Panc1 (cell line): Measurements from ENCODE around the gene DDOST. TPM values are rescaled to one million over a fixed set of nuclear protein-coding genes. Genes with fewer than 3 reads are reported as not detected.

Source experiments
- ATAC-seq: fragments of 200-7000 bp; cut with Tn5 transposase; 2 replicates; pipeline ENCODE4 v1.9.1; 2020; ENCODE audit warnings: mild to moderate bottlenecking, moderate library complexity
- BruUV-seq: library from RNA; stranded (reverse); fragments of 400-500 nt; replicated peaks from 2 replicates; lab custom pipeline; 2021; lab: Mats Ljungman, UMichigan
- CTCF ChIA-PET: fragments of 300-600 bp; sonication (Branson Sonifier 250); formaldehyde crosslinking; loops from one replicate; lab custom pipeline; 2022; ENCODE audit warnings: antibody characterized with exemption; lab: Charles Lee
- POLR2A ChIA-PET: fragments of 300-600 bp; sonication (Branson Sonifier 250); formaldehyde crosslinking; loops from one replicate; lab custom pipeline; 2022; ENCODE audit warnings: antibody characterized with exemption; lab: Charles Lee
- DNase-seq: peaks from one replicate; pipeline ENCODE4 v3.0.0-alpha.2; 2010; ENCODE audit warnings: low read depth, low spot score
- H3K27ac ChIP-seq: 2 replicates; pipeline ENCODE4 v1.5.1; 2011; ENCODE audit warnings: mild to moderate bottlenecking, low read length, inconsistent platforms
- H3K27me3 ChIP-seq: fragments of 200-500 bp; sonication (Bioruptor generic); 2 replicates; pipeline ENCODE4 v1.6.0; 2014; ENCODE audit warnings: low read length, inconsistent platforms; ENCODE audit not compliant: control insufficient read depth, insufficient read depth
- H3K36me3 ChIP-seq: fragments of 200-500 bp; sonication (Bioruptor generic); 2 replicates; pipeline ENCODE4 v1.5.1; 2014; ENCODE audit warnings: inconsistent platforms, mild to moderate bottlenecking, low read length, moderate library complexity; ENCODE audit not compliant: control insufficient read depth, insufficient read depth
- H3K4me1 ChIP-seq: 2 replicates; pipeline ENCODE4 v1.5.1; 2011; ENCODE audit warnings: inconsistent platforms, mild to moderate bottlenecking, low read length, moderate library complexity; ENCODE audit not compliant: control insufficient read depth, insufficient read depth
- H3K4me3 ChIP-seq, 2 experiments: 2 replicates each; pipeline ENCODE4 v1.5.1; 2011 to 2012; ENCODE audit warnings: low read depth in 2 of 2, low read length in 2 of 2, mild to moderate bottlenecking in 2 of 2, inconsistent platforms in 1 of 2, moderate library complexity in 1 of 2
- H3K9me3 ChIP-seq: fragments of 200-500 bp; sonication (Bioruptor generic); 2 replicates; pipeline ENCODE4 v1.5.1; 2014; ENCODE audit warnings: low read depth, mild to moderate bottlenecking, inconsistent platforms, low read length, moderate library complexity; ENCODE audit not compliant: control insufficient read depth, insufficient read depth
- POLR2AphosphoS5 ChIP-seq: IDR thresholded peaks from 2 replicates; pipeline ENCODE4 v1.6.1; 2012; ENCODE audit warnings: mild to moderate bottlenecking, low read depth, low read length, moderate library complexity
- SIN3A ChIP-seq: IDR thresholded peaks from 2 replicates; pipeline ENCODE4 v1.6.1; 2012; ENCODE audit warnings: low read depth, mild to moderate bottlenecking, low read length, moderate library complexity, borderline replicate concordance; ENCODE audit not compliant: insufficient read depth
- TCF7L2 ChIP-seq: IDR thresholded peaks from 2 replicates; pipeline ENCODE4 v1.6.1; 2011; ENCODE audit warnings: mild to moderate bottlenecking, low read depth, low read length, inconsistent platforms
- in situ Hi-C: cut with HindIII; loops from 2 replicates; pipeline ENCODE4 v1.10.0; 2016; ENCODE audit warnings: low sequenced_read_pairs, low pct_unique_long_range_greater_than_20kb
- intact Hi-C: fragments of 100-400 bp; cut with micrococcal nuclease; formaldehyde crosslinking; loops from one replicate; pipeline ENCODE4 v1.10.0; 2022; ENCODE audit not compliant: unreplicated experiment
- total RNA-seq: library from RNA; stranded (reverse); gene quantifications from one replicate; pipeline ENCODE4 v1.2.1, GENCODE V29; 2021; ENCODE audit not compliant: unreplicated experiment
- TF ChIP-seq, protein P1 (sequence below): fragments of 450-650 bp; IDR thresholded peaks from 2 replicates; pipeline ENCODE4 v1.5.1; 2017; ENCODE audit warnings: mild to moderate bottlenecking
- TF ChIP-seq, protein P2 (sequence below), 2 experiments: IDR thresholded peaks; 2 replicates each; pipeline ENCODE4 v1.6.1; 2011 to 2012; ENCODE audit warnings: low read depth in 2 of 2, control low read depth in 1 of 2, low read length in 1 of 2, mild to moderate bottlenecking in 1 of 2, moderate library complexity in 1 of 2; ENCODE audit not compliant: insufficient read depth in 1 of 2

Gene DDOST
- total RNA-seq, 1 experiment from 2014 or later = 337 TPM

DNA sequence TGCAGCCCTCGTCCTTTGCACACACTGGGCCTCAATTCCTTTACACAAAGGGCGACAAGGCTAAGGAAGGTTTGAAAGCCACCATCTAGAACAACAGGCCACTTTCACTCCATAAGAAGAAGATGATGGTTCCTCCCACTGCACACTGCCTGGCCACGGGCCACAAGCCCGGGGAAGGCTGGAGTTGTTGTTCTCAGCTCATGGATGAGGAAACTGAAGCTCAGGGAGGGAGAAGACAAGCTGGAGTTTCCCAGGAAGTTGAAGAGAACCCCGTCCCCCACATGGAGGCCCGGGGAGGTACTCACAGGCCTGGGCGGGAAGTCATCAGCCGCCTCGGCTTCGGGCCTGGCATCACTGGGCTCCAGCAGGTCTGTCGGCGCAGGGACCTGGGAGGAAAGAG, 24.6 kb upstream of the DDOST start:
- BruUV-seq = no TSS peak
- ChIA-PET CTCF (no interaction called here), POLR2A (no interaction called here)
- Histone ChIP-seq H3K4me1 (no peaks in the 10 kb centered on the region), H3K27me3 (no peaks in the 10 kb centered on the region), H3K9me3 (no peaks in the 10 kb centered on the region), H3K27ac (no peak overlapping the region), H3K4me3 (no peak overlapping the region), H3K36me3 (no peaks in the 10 kb centered on the region)
- ATAC-seq (no peak), DNase-seq (no peak)
- intact Hi-C loops = no loop called here
- TF ChIP-seq SIN3A (no peak), TCF7L2 (no peak), POLR2AphosphoS5 (no peak)
- TF ChIP-seq, protein P1, sequence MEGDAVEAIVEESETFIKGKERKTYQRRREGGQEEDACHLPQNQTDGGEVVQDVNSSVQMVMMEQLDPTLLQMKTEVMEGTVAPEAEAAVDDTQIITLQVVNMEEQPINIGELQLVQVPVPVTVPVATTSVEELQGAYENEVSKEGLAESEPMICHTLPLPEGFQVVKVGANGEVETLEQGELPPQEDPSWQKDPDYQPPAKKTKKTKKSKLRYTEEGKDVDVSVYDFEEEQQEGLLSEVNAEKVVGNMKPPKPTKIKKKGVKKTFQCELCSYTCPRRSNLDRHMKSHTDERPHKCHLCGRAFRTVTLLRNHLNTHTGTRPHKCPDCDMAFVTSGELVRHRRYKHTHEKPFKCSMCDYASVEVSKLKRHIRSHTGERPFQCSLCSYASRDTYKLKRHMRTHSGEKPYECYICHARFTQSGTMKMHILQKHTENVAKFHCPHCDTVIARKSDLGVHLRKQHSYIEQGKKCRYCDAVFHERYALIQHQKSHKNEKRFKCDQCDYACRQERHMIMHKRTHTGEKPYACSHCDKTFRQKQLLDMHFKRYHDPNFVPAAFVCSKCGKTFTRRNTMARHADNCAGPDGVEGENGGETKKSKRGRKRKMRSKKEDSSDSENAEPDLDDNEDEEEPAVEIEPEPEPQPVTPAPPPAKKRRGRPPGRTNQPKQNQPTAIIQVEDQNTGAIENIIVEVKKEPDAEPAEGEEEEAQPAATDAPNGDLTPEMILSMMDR = no peak
- TF ChIP-seq, protein P2, sequence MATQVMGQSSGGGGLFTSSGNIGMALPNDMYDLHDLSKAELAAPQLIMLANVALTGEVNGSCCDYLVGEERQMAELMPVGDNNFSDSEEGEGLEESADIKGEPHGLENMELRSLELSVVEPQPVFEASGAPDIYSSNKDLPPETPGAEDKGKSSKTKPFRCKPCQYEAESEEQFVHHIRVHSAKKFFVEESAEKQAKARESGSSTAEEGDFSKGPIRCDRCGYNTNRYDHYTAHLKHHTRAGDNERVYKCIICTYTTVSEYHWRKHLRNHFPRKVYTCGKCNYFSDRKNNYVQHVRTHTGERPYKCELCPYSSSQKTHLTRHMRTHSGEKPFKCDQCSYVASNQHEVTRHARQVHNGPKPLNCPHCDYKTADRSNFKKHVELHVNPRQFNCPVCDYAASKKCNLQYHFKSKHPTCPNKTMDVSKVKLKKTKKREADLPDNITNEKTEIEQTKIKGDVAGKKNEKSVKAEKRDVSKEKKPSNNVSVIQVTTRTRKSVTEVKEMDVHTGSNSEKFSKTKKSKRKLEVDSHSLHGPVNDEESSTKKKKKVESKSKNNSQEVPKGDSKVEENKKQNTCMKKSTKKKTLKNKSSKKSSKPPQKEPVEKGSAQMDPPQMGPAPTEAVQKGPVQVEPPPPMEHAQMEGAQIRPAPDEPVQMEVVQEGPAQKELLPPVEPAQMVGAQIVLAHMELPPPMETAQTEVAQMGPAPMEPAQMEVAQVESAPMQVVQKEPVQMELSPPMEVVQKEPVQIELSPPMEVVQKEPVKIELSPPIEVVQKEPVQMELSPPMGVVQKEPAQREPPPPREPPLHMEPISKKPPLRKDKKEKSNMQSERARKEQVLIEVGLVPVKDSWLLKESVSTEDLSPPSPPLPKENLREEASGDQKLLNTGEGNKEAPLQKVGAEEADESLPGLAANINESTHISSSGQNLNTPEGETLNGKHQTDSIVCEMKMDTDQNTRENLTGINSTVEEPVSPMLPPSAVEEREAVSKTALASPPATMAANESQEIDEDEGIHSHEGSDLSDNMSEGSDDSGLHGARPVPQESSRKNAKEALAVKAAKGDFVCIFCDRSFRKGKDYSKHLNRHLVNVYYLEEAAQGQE (IDR thresholded peaks at IDR 0.05; ENCODE audit: insufficient read depth in 1 of 2, low read depth in 2 of 2, low read length in 1 of 2) = no peak
- in situ Hi-C loops = no loop called here

DNA sequence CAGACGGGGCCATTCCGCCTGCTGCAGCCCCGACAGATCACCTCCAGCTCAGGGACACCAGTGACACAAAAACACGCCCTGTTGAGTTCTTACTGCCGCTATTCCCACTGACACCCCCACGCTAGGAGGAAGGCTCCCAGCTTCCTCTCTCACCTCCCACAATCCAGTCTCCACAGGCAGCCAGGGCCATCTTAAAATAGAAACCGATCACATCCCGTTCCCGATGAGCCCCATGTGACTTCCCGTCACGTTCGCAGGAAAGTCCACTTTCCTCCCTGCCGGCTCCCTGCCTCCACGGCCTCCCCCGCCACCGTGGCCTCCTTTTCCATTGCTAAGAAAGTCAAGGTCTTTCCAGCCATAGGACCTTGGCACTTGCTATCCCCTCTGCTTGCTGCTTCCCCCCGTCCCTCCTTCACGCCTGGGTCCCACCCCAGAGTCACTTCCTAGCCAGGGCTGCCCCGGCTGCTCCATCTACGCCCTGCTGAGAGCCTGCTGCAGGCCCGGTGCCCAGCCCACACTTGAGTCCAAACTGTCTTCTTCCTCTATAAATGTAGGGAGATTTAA, 24.0 kb upstream of the DDOST start:
- CTCF ChIA-PET = interaction anchor here (0.5 kb wide), 1 partner anchor 24 kb away, joined by 5 read pairs; the partner anchor contains the start of gene DDOST
- Histone ChIP-seq H3K9me3 (no peaks in the 10 kb centered on the region), H3K4me3 (no peak overlapping the region), H3K4me1 (no peaks in the 10 kb centered on the region), H3K36me3 (no peaks in the 10 kb centered on the region), H3K27me3 (no peaks in the 10 kb centered on the region), H3K27ac (no peak overlapping the region)
- intact Hi-C loops (no loop called here), in situ Hi-C loops (no loop called here)
- no TSS peak for BruUV-seq
- POLR2A ChIA-PET = no interaction called here
- DNase-seq (no peak), ATAC-seq (no peak)
- TF ChIP-seq POLR2AphosphoS5 (no peak), TCF7L2 (no peak), SIN3A (no peak)
- TF ChIP-seq, protein P2 (IDR thresholded peaks at IDR 0.05; ENCODE audit: insufficient read depth in 1 of 2, low read depth in 2 of 2, low read length in 1 of 2) = no peak
- TF ChIP-seq, protein P1 = no peak
